OCI-LY1 (cell line): Measurements from ENCODE around the gene SCIMP.

Source experiments
- CTCF ChIP-seq: fragments of 200-600 bp; sonication (generic), shearing (Covaris generic); IDR thresholded peaks from 2 replicates; pipeline ENCODE4 v1.5.1; 2017; ENCODE audit warnings: mild to moderate bottlenecking, antibody characterized with exemption, low read length, moderate library complexity, mixed read lengths
- EZH2 ChIP-seq: fragments of 200-600 bp; sonication (generic), shearing (Covaris generic); IDR thresholded peaks from 2 replicates; pipeline ENCODE4 v1.8.0; 2017; ENCODE audit warnings: borderline replicate concordance, mixed run types, mild to moderate bottlenecking, antibody characterized with exemption, low read length, moderate library complexity, mixed read lengths

GRCh38 chr17:5234645-5235576, at the start of gene SCIMP:
- TF ChIP-seq CTCF (no peak), EZH2 (no peak)
